ENCODE data around the gene GRIA3.

GRCh38 chrX:123274796-123275195 lies 90.7 kb downstream of the GRIA3 start:
- TF ChIP-seq CTCF (conservative IDR thresholded peaks at IDR 0.05 in 1 of 2, IDR thresholded peaks at IDR 0.05 in 1 of 2; ENCODE audit: low read depth in 1 of 2, low read length in 2 of 2) (no peak), EZH2 (IDR thresholded peaks at IDR 0.05; ENCODE audit: low read length, missing control alignments) (no peak)

Data from fibroblast of lung (primary cell).